Uterus (tissue), 4 donors: ENCODE data around the gene OR13C9. TPM values are rescaled to one million over a fixed set of nuclear protein-coding genes. Genes with fewer than 3 reads are reported as not detected.
"Not testable (repeated sequence)": the region's sequence is repeated elsewhere in the genome, so short reads cannot be mapped to it uniquely, and the experiment has no call there.

Source experiments
- DNase-seq, 2 donors: peaks; one replicate each; pipeline ENCODE4 v3.0.0-alpha.2; 2019 to 2020
- H3K27ac ChIP-seq, 2 donors: fragments of 200-600 bp; sonication (generic); 1 replicate in 1 of 2; 2 replicates in 1 of 2; pipeline ENCODE4 v1.5.1; 2016 to 2018
- H3K27me3 ChIP-seq, 2 donors: fragments of 200-600 bp; sonication (generic); one replicate each; pipeline ENCODE4 v1.5.1; 2018 to 2019; ENCODE audit warnings: control low read depth in 1 of 2
- H3K36me3 ChIP-seq, 2 donors: fragments of 200-600 bp; sonication (generic); one replicate each; pipeline ENCODE4 v1.5.1; 2019; ENCODE audit warnings: control low read depth in 1 of 2
- H3K4me1 ChIP-seq, 2 donors: fragments of 200-600 bp; sonication (generic); one replicate each; pipeline ENCODE4 v1.5.1; 2018 to 2019; ENCODE audit warnings: control low read depth in 1 of 2
- H3K4me3 ChIP-seq, 2 donors: fragments of 200-600 bp; sonication (generic); 1 replicate in 1 of 2; 2 replicates in 1 of 2; pipeline ENCODE4 v1.5.1; 2018 to 2019; ENCODE audit warnings: mild to moderate bottlenecking in 1 of 2
- H3K9me3 ChIP-seq, 2 donors: fragments of 200-600 bp; sonication (generic); one replicate each; pipeline ENCODE4 v1.5.1; 2019; ENCODE audit warnings: control low read depth in 1 of 2
- CTCF ChIP-seq, 4 experiments: fragments of 200-600 bp in 2 of 4; fragments of 450-650 bp in 2 of 4; sonication (generic) in 2 of 4; IDR thresholded peaks; one replicate each; pipeline ENCODE4 v1.5.1; 2016 to 2019; ENCODE audit warnings: antibody characterized with exemption in 4 of 4, mild to moderate bottlenecking in 2 of 4, moderate library complexity in 1 of 4
- POLR2A ChIP-seq, 2 donors: fragments of 450-650 bp; IDR thresholded peaks; one replicate each; pipeline ENCODE4 v1.6.1; 2016; ENCODE audit warnings: antibody characterized with exemption in 2 of 2, mild to moderate bottlenecking in 1 of 2, moderate library complexity in 1 of 2
- intact Hi-C: fragments of 100-400 bp; cut with DNase I; formaldehyde crosslinking; loops from one replicate; pipeline ENCODE4 v1.15.1; 2023; ENCODE audit warnings: low total_unique reads
- total RNA-seq, 4 donors: library from RNA; depleted of rRNA in 3 of 4; stranded (reverse); fragments of >200 nt in 3 of 4; gene quantifications; one replicate each; pipeline versions ENCODE4 v1.1.0 to v1.2.4, GENCODE V29; 2014 to 2023
- donor health status: DM: yes; HTN: yes; CAD: no.

OR13C9 gene
- total RNA-seq, 4 donors from 2014 or later, result 0.62 TPM; not detected in 3

- H3K27me3 ChIP-seq, result no peaks in the 10 kb centered on the region
- no peaks in the 10 kb centered on the region for H3K9me3 ChIP-seq
- intact Hi-C loops, result no loop called here
- TF ChIP-seq CTCF (IDR thresholded peaks at IDR 0.05), result no peak
- TF ChIP-seq POLR2A (IDR thresholded peaks at IDR 0.05), result no peak
- DNase-seq, result no peak
- no peak overlapping the region for H3K4me3 ChIP-seq
- H3K4me1 ChIP-seq, result no peaks in the 10 kb centered on the region
- H3K27ac ChIP-seq, result no peak overlapping the region
- H3K36me3 ChIP-seq, result no peaks in the 10 kb centered on the region
Observed at GRCh38 chr9:104617418-104617817, 586 bp downstream of the OR13C9 start.

GRCh38 chr9:104611213-104611612 lies 6.8 kb downstream of the OR13C9 start:
- intact Hi-C loops, result no loop called here

GRCh38 chr9:104608336-104608735 lies 9.7 kb downstream of the OR13C9 start:
- Histone ChIP-seq H3K4me1 (no peaks in the 10 kb centered on the region), H3K9me3 (no peaks in the 10 kb centered on the region), H3K4me3 (no peak overlapping the region), H3K27ac (no peak overlapping the region), H3K36me3 (no peaks in the 10 kb centered on the region), H3K27me3 (no peaks in the 10 kb centered on the region)
- TF ChIP-seq CTCF (IDR thresholded peaks at IDR 0.05) (no peak), POLR2A (IDR thresholded peaks at IDR 0.05) (no peak)
- no peak for DNase-seq
- intact Hi-C loops, result no loop called here

More at GRCh38 chr9:104611213-104611612, 6.8 kb downstream of the OR13C9 start:
- no peaks in the 10 kb centered on the region for H3K4me1 ChIP-seq
- no peaks in the 10 kb centered on the region for H3K9me3 ChIP-seq
- no peaks in the 10 kb centered on the region for H3K36me3 ChIP-seq
- DNase-seq, result no peak
- no peak overlapping the region for H3K27ac ChIP-seq
- TF ChIP-seq CTCF (IDR thresholded peaks at IDR 0.05) (no peak), POLR2A (IDR thresholded peaks at IDR 0.05) (no peak)
- no peaks in the 10 kb centered on the region for H3K27me3 ChIP-seq
- H3K4me3 ChIP-seq, result no peak overlapping the region

GRCh38 chr9:104606152-104606551 lies 11.9 kb downstream of the OR13C9 start:
- TF ChIP-seq POLR2A (IDR thresholded peaks at IDR 0.05), result no peak
- TF ChIP-seq CTCF (IDR thresholded peaks at IDR 0.05), result no peak
- H3K4me3 ChIP-seq, result no peak overlapping the region
- intact Hi-C loops, result no loop called here

GRCh38 chr9:104605527-104605926 lies 12.5 kb downstream of the OR13C9 start, which contains the start of gene OR13C2:
OR13C2 (minus strand) TSS chr9:104605627; CDS start chr9:104605627, 0 bp downstream.
- H3K4me3 ChIP-seq, intact Hi-C loops, DNase-seq, H3K9me3 ChIP-seq, H3K27ac ChIP-seq, H3K36me3 ChIP-seq, H3K4me1 ChIP-seq, H3K27me3 ChIP-seq: not testable (repeated sequence)

More at GRCh38 chr9:104606152-104606551, 11.9 kb downstream of the OR13C9 start:
- Histone ChIP-seq H3K27ac (no peak overlapping the region), H3K4me1 (no peaks in the 10 kb centered on the region), H3K36me3 (no peaks in the 10 kb centered on the region), H3K9me3 (no peaks in the 10 kb centered on the region), H3K27me3 (no peaks in the 10 kb centered on the region)
- no peak for DNase-seq

GRCh38 chr9:104604801-104605200 lies 13.2 kb downstream of the OR13C9 start:
- intact Hi-C loops, result no loop called here
- no peak overlapping the region for H3K4me3 ChIP-seq
- H3K4me1 ChIP-seq, result no peaks in the 10 kb centered on the region
- H3K27ac ChIP-seq, result no peak overlapping the region
- TF ChIP-seq CTCF (IDR thresholded peaks at IDR 0.05) (no peak), POLR2A (IDR thresholded peaks at IDR 0.05) (no peak)
- H3K9me3 ChIP-seq, result no peaks in the 10 kb centered on the region
- H3K27me3 ChIP-seq, result no peaks in the 10 kb centered on the region
- no peak for DNase-seq
- H3K36me3 ChIP-seq, result no peaks in the 10 kb centered on the region

GRCh38 chr9:104599313-104599712 lies 18.7 kb downstream of the OR13C9 start, which contains the start of gene OR13C5:
OR13C5 (minus strand) TSS chr9:104599413; CDS start chr9:104599413, 0 bp downstream.
- H3K27ac ChIP-seq, H3K27me3 ChIP-seq, H3K4me3 ChIP-seq, DNase-seq, H3K4me1 ChIP-seq, H3K9me3 ChIP-seq, H3K36me3 ChIP-seq, intact Hi-C loops: not testable (repeated sequence)

- H3K4me3 ChIP-seq, H3K27ac ChIP-seq, H3K9me3 ChIP-seq, DNase-seq, H3K27me3 ChIP-seq, H3K4me1 ChIP-seq, H3K36me3 ChIP-seq, intact Hi-C loops: not testable (repeated sequence)
Observed at GRCh38 chr9:104598749-104599148, 19.3 kb downstream of the OR13C9 start.
